SK-N-SH (cell line): ENCODE data around the gene SLC6A3. TPM values are rescaled to one million over a fixed set of nuclear protein-coding genes. Genes with fewer than 3 reads are reported as not detected.
A peak's percentile ranks its signal among the peaks of the same experiment; 100 is the strongest.

Experiments
- CTCF ChIA-PET: fragments of 300-600, 350-600 bp; formaldehyde crosslinking; extraction: SDS; loops from one replicate; lab custom pipeline; 2021; lab: Yijun Ruan, JAX
- POLR2A ChIA-PET: fragments of 350-600 bp; sonication (Branson Sonifier 250); formaldehyde crosslinking; extraction: SDS; loops from one replicate; lab custom pipeline; 2020; ENCODE audit warnings: antibody characterized with exemption, inconsistent platforms; lab: Yijun Ruan, JAX
- DNase-seq: peaks from one replicate; pipeline ENCODE4 v3.0.0; 2012
- H2AFZ ChIP-seq: fragments of 200-600 bp; sonication (generic); 2 replicates; pipeline ENCODE4 v1.8.1; 2016; ENCODE audit warnings: antibody characterized with exemption, mild to moderate bottlenecking, low read depth
- H3F3A ChIP-seq: fragments of 200-600 bp; sonication (generic); replicated peaks from 2 replicates; pipeline ENCODE3; 2016; ENCODE audit warnings: antibody characterized with exemption, mild to moderate bottlenecking; ENCODE audit not compliant: insufficient read depth
- H3K27ac ChIP-seq, 2 experiments: fragments of 200-500 bp in 1 of 2; fragments of 200-600 bp in 1 of 2; sonication (Bioruptor generic) in 1 of 2; sonication (generic), shearing (Covaris generic) in 1 of 2; 2 replicates each; pipeline versions ENCODE4 v1.5.1 to v1.6.1; 2014 to 2016; ENCODE audit warnings: low read depth in 2 of 2, inconsistent platforms in 1 of 2, low read length in 1 of 2, mild to moderate bottlenecking in 1 of 2, mixed read lengths in 1 of 2
- H3K27me3 ChIP-seq: fragments of 200-600 bp; sonication (generic), shearing (Covaris generic); 2 replicates; pipeline ENCODE4 v1.6.1; 2016; ENCODE audit warnings: mixed run types; ENCODE audit not compliant: insufficient read depth
- H3K36me3 ChIP-seq, 2 experiments: fragments of 200-500 bp in 1 of 2; fragments of 200-600 bp in 1 of 2; sonication (Bioruptor generic) in 1 of 2; sonication (generic) in 1 of 2; replicated peaks in 1 of 2; 2 replicates each; pipeline versions ENCODE3 to v1.5.1; 2014 to 2016; ENCODE audit warnings: low read length in 1 of 2, mild to moderate bottlenecking in 1 of 2; ENCODE audit not compliant: insufficient read depth in 2 of 2, control insufficient read depth in 1 of 2
- H3K4me1 ChIP-seq, 2 experiments: fragments of 200-500 bp in 1 of 2; fragments of 200-600 bp in 1 of 2; sonication (Bioruptor generic) in 1 of 2; sonication (generic), shearing (Covaris generic) in 1 of 2; 2 replicates each; pipeline versions ENCODE4 v1.5.1 to v1.6.1; 2014 to 2016; ENCODE audit warnings: low read depth in 1 of 2, low read length in 1 of 2, mixed run types in 1 of 2; ENCODE audit not compliant: insufficient read depth in 2 of 2, control insufficient read depth in 1 of 2
- H3K4me2 ChIP-seq: fragments of 200-600 bp; sonication (generic), shearing (Covaris generic); 2 replicates; pipeline ENCODE4 v1.6.1; 2017; ENCODE audit warnings: mixed run types
- H3K4me3 ChIP-seq, 2 experiments: fragments of 200-500 bp in 1 of 2; fragments of 200-600 bp in 1 of 2; sonication (Bioruptor generic) in 1 of 2; sonication (generic), shearing (Covaris generic) in 1 of 2; 2 replicates each; pipeline versions ENCODE4 v1.5.1 to v1.8.1; 2014 to 2016; ENCODE audit warnings: low read depth in 2 of 2, inconsistent platforms in 1 of 2, low read length in 1 of 2, mild to moderate bottlenecking in 1 of 2, mixed read lengths in 1 of 2, moderate library complexity in 1 of 2
- H3K79me2 ChIP-seq: fragments of 200-600 bp; sonication (generic); 2 replicates; pipeline ENCODE4 v1.8.1; 2017; ENCODE audit warnings: mild to moderate bottlenecking; ENCODE audit not compliant: insufficient read depth
- H3K9ac ChIP-seq: fragments of 200-600 bp; sonication (generic); 2 replicates; pipeline ENCODE4 v1.6.1; 2017; ENCODE audit warnings: mixed run types
- H3K9me2 ChIP-seq: fragments of 200-600 bp; sonication (generic); 2 replicates; pipeline ENCODE4 v1.6.1; 2017; ENCODE audit warnings: mixed run types
- H3K9me3 ChIP-seq: fragments of 200-600 bp; sonication (generic); 2 replicates; pipeline ENCODE4 v1.6.1; 2017; ENCODE audit warnings: mixed run types, mild to moderate bottlenecking, moderate library complexity
- H4K20me1 ChIP-seq: fragments of 200-600 bp; sonication (generic); 2 replicates; pipeline ENCODE4 v1.6.1; 2017; ENCODE audit warnings: mild to moderate bottlenecking, mixed run types; ENCODE audit not compliant: insufficient read depth
- ELF1 ChIP-seq: IDR thresholded peaks from 2 replicates; pipeline ENCODE4 v1.4.0; 2012
- EZH2phosphoT487 ChIP-seq: fragments of 200-600 bp; sonication (generic); IDR thresholded peaks from 2 replicates; pipeline ENCODE4 v1.6.1; 2017; ENCODE audit warnings: low read depth, mixed run types, mild to moderate bottlenecking, antibody characterized with exemption, moderate library complexity, borderline replicate concordance
- FOSL2 ChIP-seq: IDR thresholded peaks from 2 replicates; pipeline ENCODE4 v1.4.0; 2012; ENCODE audit warnings: low read depth, mild to moderate bottlenecking, moderate library complexity, borderline replicate concordance
- FOXJ3 ChIP-seq: sonication (generic); formaldehyde crosslinking; IDR thresholded peaks from 2 replicates; pipeline ENCODE4 v1.5.1; 2020; ENCODE audit warnings: mild to moderate bottlenecking, missing genetic modification reagents
- FOXM1 ChIP-seq: IDR thresholded peaks from 2 replicates; pipeline ENCODE4 v1.4.0; 2012; ENCODE audit warnings: low read depth, mild to moderate bottlenecking
- GABPA ChIP-seq: IDR thresholded peaks from 2 replicates; pipeline ENCODE4 v1.4.0; 2012; ENCODE audit warnings: low read depth, mild to moderate bottlenecking
- GATA2 ChIP-seq: sonication (generic); formaldehyde crosslinking; IDR thresholded peaks from 2 replicates; pipeline ENCODE4 v1.5.0; 2020; ENCODE audit warnings: mild to moderate bottlenecking, missing genetic modification reagents
- MEF2A ChIP-seq: IDR thresholded peaks from 2 replicates; pipeline ENCODE4 v1.4.0; 2012; ENCODE audit warnings: low read depth, borderline replicate concordance
- NFIC ChIP-seq: IDR thresholded peaks from 2 replicates; pipeline ENCODE4 v1.4.0; 2012; ENCODE audit warnings: borderline replicate concordance
- POLR2AphosphoS5 ChIP-seq: IDR thresholded peaks from 2 replicates; pipeline ENCODE4 v1.6.1; 2012; ENCODE audit warnings: low read depth, low read length
- RAD21 ChIP-seq: IDR thresholded peaks from 2 replicates; pipeline ENCODE4 v1.6.1; 2012; ENCODE audit warnings: mild to moderate bottlenecking, low read length
- RCOR1 ChIP-seq: fragments of 150-350 bp; IDR thresholded peaks from 2 replicates; pipeline ENCODE4 v1.6.1; 2017; ENCODE audit warnings: antibody characterized with exemption, low read length
- RXRA ChIP-seq: IDR thresholded peaks from 2 replicates; pipeline ENCODE4 v1.4.0; 2012; ENCODE audit warnings: low read depth, mild to moderate bottlenecking, borderline replicate concordance
- SMC3 ChIP-seq: IDR thresholded peaks from 2 replicates; pipeline ENCODE4 v1.6.1; 2012; ENCODE audit warnings: low read depth, low read length, improper control_type of control experiment
- TCF12 ChIP-seq: IDR thresholded peaks from 2 replicates; pipeline ENCODE4 v1.4.0; 2012
- YY1 ChIP-seq: IDR thresholded peaks from 2 replicates; pipeline ENCODE4 v1.4.0; 2012; ENCODE audit warnings: low read depth, mild to moderate bottlenecking
- WGBS: methylation state at CpG from one replicate; pipeline ENCODE4 v1.1.6; 2017; ENCODE audit warnings: low lambda C conversion rate; 5-methylcytosine and 5-hydroxymethylcytosine counted together
- polyA plus RNA-seq, 3 experiments: library from polyadenylated mRNA; depleted of rRNA; stranded (reverse); fragments of >200 nt; gene quantifications; 2 replicates each; pipeline ENCODE4 v1.2.3, GENCODE V29; 2012
- TF ChIP-seq, protein P1 (sequence below): fragments of 150-350 bp; IDR thresholded peaks from 2 replicates; pipeline ENCODE4 v1.6.1; 2017; ENCODE audit warnings: antibody characterized with exemption, low read length, low read depth, borderline replicate concordance
- TF ChIP-seq, protein P2 (sequence below): IDR thresholded peaks from 2 replicates; pipeline ENCODE4; 2012
- TF ChIP-seq, protein P3 (sequence below): IDR thresholded peaks from 2 replicates; pipeline ENCODE4 v1.4.0; 2012; ENCODE audit warnings: low read depth
- TF ChIP-seq, protein P4 (sequence below): IDR thresholded peaks from 2 replicates; pipeline ENCODE4 v1.4.0; 2012; ENCODE audit warnings: low read depth, borderline replicate concordance

SLC6A3 gene
- polyA plus RNA-seq, 1 of the 3 experiments (the other 2 are of a cell fraction), result not detected

DNA sequence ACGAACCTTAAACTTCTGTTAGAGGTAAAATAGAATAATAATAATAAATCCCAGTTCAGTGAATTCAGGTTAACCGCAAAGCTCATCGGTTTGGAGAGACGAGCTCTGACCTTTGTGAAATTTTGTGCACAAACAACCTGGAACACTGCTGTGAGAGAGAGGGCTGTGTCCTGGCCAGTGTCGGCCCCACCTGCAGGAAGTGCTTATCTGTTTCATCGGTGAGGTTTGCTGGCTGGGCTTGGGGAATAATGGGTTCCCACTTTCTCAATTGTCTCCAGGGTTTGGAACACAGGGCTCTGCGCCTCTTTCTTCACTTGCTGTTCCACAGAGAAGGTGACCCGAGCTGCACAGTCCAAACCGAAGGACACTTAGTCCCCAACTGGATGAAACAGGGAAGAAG is 81.0 kb downstream of the SLC6A3 start:
- Histone ChIP-seq H2AFZ (no peak overlapping the region), H3K36me3 (no peaks in the 10 kb centered on the region), H3F3A (no peaks in the 10 kb centered on the region), H3K27me3 (peaks cover 87% of the 10 kb centered on the region), H3K27ac (no peak overlapping the region), H3K9ac (no peak overlapping the region), H3K79me2 (no peaks in the 10 kb centered on the region), H4K20me1 (no peaks in the 10 kb centered on the region), H3K9me2 (no peaks in the 10 kb centered on the region), H3K9me3 (no peaks in the 10 kb centered on the region), H3K4me3 (no peak overlapping the region), H3K4me1 (no peaks in the 10 kb centered on the region), H3K4me2 (no peak overlapping the region)
- CTCF ChIA-PET, result interaction anchor here (1.5 kb wide), 1 partner anchor 15 kb away, joined by 3 read pairs; no protein-coding TSS in a partner anchor
- no peak for DNase-seq
- POLR2A ChIA-PET, result no interaction called here
- WGBS, result 19% methylated on average over 9 of the region's 9 CpGs
- TF ChIP-seq ELF1 (no peak), MEF2A (no peak), EZH2phosphoT487 (no peak), SMC3 (no peak), GATA2 (CRISPR knock-in tag) (no peak), RXRA (no peak), FOXJ3 (CRISPR knock-in tag) (no peak), RAD21 (no peak), POLR2AphosphoS5 (no peak), YY1 (no peak)
- TF ChIP-seq, protein P1, sequence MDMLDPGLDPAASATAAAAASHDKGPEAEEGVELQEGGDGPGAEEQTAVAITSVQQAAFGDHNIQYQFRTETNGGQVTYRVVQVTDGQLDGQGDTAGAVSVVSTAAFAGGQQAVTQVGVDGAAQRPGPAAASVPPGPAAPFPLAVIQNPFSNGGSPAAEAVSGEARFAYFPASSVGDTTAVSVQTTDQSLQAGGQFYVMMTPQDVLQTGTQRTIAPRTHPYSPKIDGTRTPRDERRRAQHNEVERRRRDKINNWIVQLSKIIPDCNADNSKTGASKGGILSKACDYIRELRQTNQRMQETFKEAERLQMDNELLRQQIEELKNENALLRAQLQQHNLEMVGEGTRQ, result no peak
- TF ChIP-seq, protein P2, sequence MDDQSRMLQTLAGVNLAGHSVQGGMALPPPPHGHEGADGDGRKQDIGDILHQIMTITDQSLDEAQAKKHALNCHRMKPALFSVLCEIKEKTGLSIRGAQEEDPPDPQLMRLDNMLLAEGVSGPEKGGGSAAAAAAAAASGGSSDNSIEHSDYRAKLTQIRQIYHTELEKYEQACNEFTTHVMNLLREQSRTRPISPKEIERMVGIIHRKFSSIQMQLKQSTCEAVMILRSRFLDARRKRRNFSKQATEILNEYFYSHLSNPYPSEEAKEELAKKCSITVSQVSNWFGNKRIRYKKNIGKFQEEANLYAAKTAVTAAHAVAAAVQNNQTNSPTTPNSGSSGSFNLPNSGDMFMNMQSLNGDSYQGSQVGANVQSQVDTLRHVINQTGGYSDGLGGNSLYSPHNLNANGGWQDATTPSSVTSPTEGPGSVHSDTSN, result no peak
- TF ChIP-seq, protein P3, sequence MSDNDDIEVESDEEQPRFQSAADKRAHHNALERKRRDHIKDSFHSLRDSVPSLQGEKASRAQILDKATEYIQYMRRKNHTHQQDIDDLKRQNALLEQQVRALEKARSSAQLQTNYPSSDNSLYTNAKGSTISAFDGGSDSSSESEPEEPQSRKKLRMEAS, result no peak

DNA sequence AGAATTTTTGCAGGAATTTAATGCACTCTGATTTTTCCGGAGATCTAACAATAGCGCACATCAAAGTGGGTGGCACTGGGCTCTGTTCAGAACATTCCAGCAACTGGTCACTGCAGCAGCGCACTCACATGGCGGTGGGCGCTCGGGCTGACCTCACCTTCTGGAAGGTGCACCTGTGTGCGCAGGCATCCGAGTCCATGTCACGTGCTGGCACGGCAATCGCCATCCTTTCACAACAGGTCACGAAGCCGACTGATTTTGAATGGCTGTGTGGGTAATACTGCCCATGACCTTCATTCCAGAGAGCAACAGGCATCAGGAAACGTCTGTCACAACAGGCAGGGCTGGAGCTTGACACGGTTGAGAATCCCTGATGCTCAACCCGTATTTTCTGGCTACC is 81.7 kb downstream of the SLC6A3 start:
- no peaks in the 10 kb centered on the region for H4K20me1 ChIP-seq
- H3K27me3 ChIP-seq, result peaks cover 93% of the 10 kb centered on the region
- H3K9me3 ChIP-seq, result no peaks in the 10 kb centered on the region
- DNase-seq, result no peak
- no peaks in the 10 kb centered on the region for H3K9me2 ChIP-seq
- H3K4me2 ChIP-seq, result peak overlapping the region; percentile 72
- ChIA-PET POLR2A (no interaction called here), CTCF (no interaction called here)
- 18% methylated on average over 13 of the region's 16 CpGs for WGBS
- TF ChIP-seq FOSL2, result no peak
- no peak for TF ChIP-seq RCOR1
- no peak for TF ChIP-seq TCF12
- no peak for TF ChIP-seq SMC3
- TF ChIP-seq GATA2 (CRISPR knock-in tag), result no peak
- TF ChIP-seq FOXM1, result no peak
- no peak for TF ChIP-seq NFIC
- no peak for TF ChIP-seq ELF1
- TF ChIP-seq, protein P4, sequence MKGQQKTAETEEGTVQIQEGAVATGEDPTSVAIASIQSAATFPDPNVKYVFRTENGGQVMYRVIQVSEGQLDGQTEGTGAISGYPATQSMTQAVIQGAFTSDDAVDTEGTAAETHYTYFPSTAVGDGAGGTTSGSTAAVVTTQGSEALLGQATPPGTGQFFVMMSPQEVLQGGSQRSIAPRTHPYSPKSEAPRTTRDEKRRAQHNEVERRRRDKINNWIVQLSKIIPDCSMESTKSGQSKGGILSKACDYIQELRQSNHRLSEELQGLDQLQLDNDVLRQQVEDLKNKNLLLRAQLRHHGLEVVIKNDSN, result no peak
- TF ChIP-seq GABPA, result no peak
- no peak for TF ChIP-seq POLR2AphosphoS5
- no peak for TF ChIP-seq EZH2phosphoT487
- no peaks in the 10 kb centered on the region for H3F3A ChIP-seq
- no peak overlapping the region for H3K9ac ChIP-seq
- H3K79me2 ChIP-seq, result no peaks in the 10 kb centered on the region
- H2AFZ ChIP-seq, result no peak overlapping the region
- no peaks in the 10 kb centered on the region for H3K4me1 ChIP-seq
- H3K36me3 ChIP-seq, result no peaks in the 10 kb centered on the region
- H3K27ac ChIP-seq, result no peak overlapping the region
- H3K4me3 ChIP-seq, result no peak overlapping the region
